MM.1S (cell line): Measurements from ENCODE around the gene ZNF580.

Source experiments
- DNase-seq: peaks from one replicate; pipeline ENCODE4 v3.0.0-alpha.2; 2015
- H2AFZ ChIP-seq: fragments of 300-600 bp; sonication (generic); 2 replicates; pipeline ENCODE4 v1.6.0; 2016; ENCODE audit warnings: antibody characterized with exemption, low read length
- H3F3A ChIP-seq: fragments of 300-600 bp; sonication (generic); 2 replicates; pipeline ENCODE4 v1.6.1; 2016; ENCODE audit warnings: mild to moderate bottlenecking, antibody characterized with exemption, low read length, moderate library complexity, mixed read lengths; ENCODE audit not compliant: insufficient read depth
- H3K27ac ChIP-seq: fragments of 300-600 bp; sonication (generic); 2 replicates; pipeline ENCODE4 v1.5.1; 2016; ENCODE audit warnings: mild to moderate bottlenecking, low read length
- H3K27me3 ChIP-seq: fragments of 300-600 bp; sonication (generic); replicated peaks from 2 replicates; pipeline ENCODE4 v1.6.0; 2016; ENCODE audit warnings: low read length; ENCODE audit not compliant: insufficient read depth
- H3K36me3 ChIP-seq: fragments of 300-600 bp; sonication (generic); replicated peaks from 2 replicates; pipeline ENCODE4 v1.6.1; 2016; ENCODE audit warnings: mild to moderate bottlenecking, low read length, mixed read lengths; ENCODE audit not compliant: insufficient read depth
- H3K4me1 ChIP-seq: fragments of 300-600 bp; sonication (generic); 2 replicates; pipeline ENCODE4 v1.6.1; 2016; ENCODE audit warnings: low read length, mixed read lengths
- H3K4me2 ChIP-seq: fragments of 300-600 bp; sonication (generic); 2 replicates; pipeline ENCODE4 v1.6.0; 2016; ENCODE audit warnings: low read depth, low read length
- H3K4me3 ChIP-seq: fragments of 300-600 bp; sonication (generic); 2 replicates; pipeline ENCODE4 v1.5.1; 2016; ENCODE audit warnings: low read length, mixed read lengths
- H3K79me2 ChIP-seq: fragments of 300-600 bp; sonication (generic); 2 replicates; pipeline ENCODE4 v1.6.1; 2016; ENCODE audit warnings: mixed run types, low read length, mixed read lengths
- H3K9ac ChIP-seq: fragments of 300-600 bp; sonication (generic); 2 replicates; pipeline ENCODE4 v1.6.1; 2016; ENCODE audit warnings: low read length, mixed read lengths
- H3K9me2 ChIP-seq: fragments of 300-600 bp; sonication (generic); replicated peaks from 2 replicates; pipeline ENCODE4 v1.6.1; 2016; ENCODE audit warnings: mild to moderate bottlenecking, low read length, mixed read lengths; ENCODE audit not compliant: insufficient read depth
- H3K9me3 ChIP-seq: fragments of 300-600 bp; sonication (generic); replicated peaks from 2 replicates; pipeline ENCODE4 v1.6.1; 2016; ENCODE audit warnings: mild to moderate bottlenecking, low read length, mixed read lengths; ENCODE audit not compliant: insufficient read depth
- H4K20me1 ChIP-seq: fragments of 300-600 bp; sonication (generic); 2 replicates; pipeline ENCODE4 v1.6.1; 2016; ENCODE audit warnings: mild to moderate bottlenecking, low read length, moderate library complexity, mixed read lengths; ENCODE audit not compliant: insufficient read depth
- EZH2 ChIP-seq: fragments of 300-600 bp; sonication (generic); optimal IDR thresholded peaks from 2 replicates; pipeline ENCODE3; 2017; ENCODE audit warnings: low read depth, mild to moderate bottlenecking, antibody characterized with exemption, low read length, mixed read lengths
- EZH2phosphoT487 ChIP-seq: fragments of 300-600 bp; sonication (generic); IDR thresholded peaks from 2 replicates; pipeline ENCODE4 v1.6.1; 2018; ENCODE audit warnings: antibody characterized with exemption, low read length
- TF ChIP-seq, protein P1 (sequence below): fragments of 300-600 bp; sonication (generic); IDR thresholded peaks from 2 replicates; pipeline ENCODE4 v1.5.1; 2016; ENCODE audit warnings: antibody characterized with exemption, low read length, mixed read lengths

Gene ZNF580

DNA sequence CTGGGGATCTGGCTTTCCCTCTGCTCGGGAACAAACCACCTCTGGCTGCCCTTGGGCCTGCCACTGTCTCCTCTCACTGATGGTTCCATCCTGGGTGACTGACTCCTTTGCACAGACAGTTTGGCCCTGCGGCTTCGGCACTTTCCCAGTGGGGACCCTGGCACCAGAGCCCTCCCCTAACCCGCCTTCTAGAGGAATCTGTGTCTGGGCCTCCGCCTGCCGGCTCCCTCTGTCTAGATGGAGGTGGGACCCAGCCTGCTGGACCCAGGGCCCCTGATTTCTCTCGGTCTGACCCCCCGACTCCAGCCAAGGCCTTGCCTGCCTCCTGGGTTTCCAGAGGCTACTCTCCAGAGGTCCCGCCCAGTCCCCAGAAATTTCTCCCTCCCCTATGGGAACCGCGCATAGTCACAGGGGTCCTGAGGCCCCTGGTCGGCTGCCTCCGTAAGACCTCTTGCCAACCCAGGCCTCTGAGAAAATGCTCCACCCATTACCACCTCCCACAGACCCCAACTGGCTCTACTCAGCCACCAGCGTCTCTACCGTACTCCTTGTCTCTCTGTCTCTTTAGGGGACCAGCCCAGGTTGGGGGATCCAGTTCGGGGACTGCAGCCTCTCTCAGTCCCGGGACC, 9.9 kb downstream of the ZNF580 start:
- peaks cover 10% of the 10 kb centered on the region for H3F3A ChIP-seq
- peaks cover 9% of the 10 kb centered on the region for H3K79me2 ChIP-seq
- H3K9ac ChIP-seq = no peak overlapping the region

DNA sequence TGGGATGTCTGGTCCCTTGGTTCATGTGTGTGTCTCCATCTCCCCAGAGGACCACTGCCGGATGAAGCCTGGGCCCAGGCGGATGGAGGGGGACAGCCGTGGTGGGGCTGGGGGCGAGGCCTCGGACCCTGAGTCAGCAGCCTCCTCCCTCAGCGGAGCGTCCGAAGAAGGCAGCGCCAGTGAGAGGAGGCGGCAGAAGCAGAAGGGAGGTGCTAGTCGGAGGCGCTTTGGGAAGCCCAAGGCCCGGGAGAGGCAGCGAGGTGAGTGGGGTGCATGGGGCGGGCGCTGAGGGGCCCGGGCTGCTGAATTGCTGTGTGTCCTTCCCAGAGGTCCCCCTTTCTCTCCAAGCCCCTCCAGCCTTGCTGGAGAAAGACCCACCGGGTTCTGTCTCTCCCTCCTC, 10.4 kb downstream of the ZNF580 start:
- H4K20me1 ChIP-seq = peaks cover 6% of the 10 kb centered on the region; the same call in 1 of the 2 replicates
- no peak overlapping the region for H3K27ac ChIP-seq
- DNase-seq = no peak
- H3K79me2 ChIP-seq = peaks cover 13% of the 10 kb centered on the region
- H3K4me3 ChIP-seq = no peak overlapping the region
- H2AFZ ChIP-seq = no peak overlapping the region
- no peaks in the 10 kb centered on the region for H3K9me2 ChIP-seq
- peaks cover 10% of the 10 kb centered on the region for H3F3A ChIP-seq
- TF ChIP-seq EZH2 (no peak), EZH2phosphoT487 (no peak)
- TF ChIP-seq, protein P1, sequence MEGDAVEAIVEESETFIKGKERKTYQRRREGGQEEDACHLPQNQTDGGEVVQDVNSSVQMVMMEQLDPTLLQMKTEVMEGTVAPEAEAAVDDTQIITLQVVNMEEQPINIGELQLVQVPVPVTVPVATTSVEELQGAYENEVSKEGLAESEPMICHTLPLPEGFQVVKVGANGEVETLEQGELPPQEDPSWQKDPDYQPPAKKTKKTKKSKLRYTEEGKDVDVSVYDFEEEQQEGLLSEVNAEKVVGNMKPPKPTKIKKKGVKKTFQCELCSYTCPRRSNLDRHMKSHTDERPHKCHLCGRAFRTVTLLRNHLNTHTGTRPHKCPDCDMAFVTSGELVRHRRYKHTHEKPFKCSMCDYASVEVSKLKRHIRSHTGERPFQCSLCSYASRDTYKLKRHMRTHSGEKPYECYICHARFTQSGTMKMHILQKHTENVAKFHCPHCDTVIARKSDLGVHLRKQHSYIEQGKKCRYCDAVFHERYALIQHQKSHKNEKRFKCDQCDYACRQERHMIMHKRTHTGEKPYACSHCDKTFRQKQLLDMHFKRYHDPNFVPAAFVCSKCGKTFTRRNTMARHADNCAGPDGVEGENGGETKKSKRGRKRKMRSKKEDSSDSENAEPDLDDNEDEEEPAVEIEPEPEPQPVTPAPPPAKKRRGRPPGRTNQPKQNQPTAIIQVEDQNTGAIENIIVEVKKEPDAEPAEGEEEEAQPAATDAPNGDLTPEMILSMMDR = no peak
- no peak overlapping the region for H3K9ac ChIP-seq
- H3K27me3 ChIP-seq = no peaks in the 10 kb centered on the region
- no peak overlapping the region for H3K4me2 ChIP-seq
- H3K36me3 ChIP-seq = no peaks in the 10 kb centered on the region
- no peaks in the 10 kb centered on the region for H3K9me3 ChIP-seq
- 0 out of 2 replicates have a peak, but pooled peaks cover 3% of the 10 kb centered on the region for H3K4me1 ChIP-seq

More for the DNA sequence above, 9.9 kb downstream of the ZNF580 start:
- Histone ChIP-seq H3K9me2 (no peaks in the 10 kb centered on the region), H4K20me1 (peaks cover under 1% of the 10 kb centered on the region; the same call in 1 of the 2 replicates), H3K4me1 (no peaks in the 10 kb centered on the region), H3K27me3 (no peaks in the 10 kb centered on the region), H3K9me3 (no peaks in the 10 kb centered on the region), H3K4me2 (no peak overlapping the region), H3K36me3 (no peaks in the 10 kb centered on the region), H3K4me3 (no peak overlapping the region), H2AFZ (no peak overlapping the region), H3K27ac (no peak overlapping the region)
- DNase-seq = no peak
- TF ChIP-seq EZH2phosphoT487 = no peak
- no peak for TF ChIP-seq EZH2
- TF ChIP-seq, protein P1 = no peak

DNA sequence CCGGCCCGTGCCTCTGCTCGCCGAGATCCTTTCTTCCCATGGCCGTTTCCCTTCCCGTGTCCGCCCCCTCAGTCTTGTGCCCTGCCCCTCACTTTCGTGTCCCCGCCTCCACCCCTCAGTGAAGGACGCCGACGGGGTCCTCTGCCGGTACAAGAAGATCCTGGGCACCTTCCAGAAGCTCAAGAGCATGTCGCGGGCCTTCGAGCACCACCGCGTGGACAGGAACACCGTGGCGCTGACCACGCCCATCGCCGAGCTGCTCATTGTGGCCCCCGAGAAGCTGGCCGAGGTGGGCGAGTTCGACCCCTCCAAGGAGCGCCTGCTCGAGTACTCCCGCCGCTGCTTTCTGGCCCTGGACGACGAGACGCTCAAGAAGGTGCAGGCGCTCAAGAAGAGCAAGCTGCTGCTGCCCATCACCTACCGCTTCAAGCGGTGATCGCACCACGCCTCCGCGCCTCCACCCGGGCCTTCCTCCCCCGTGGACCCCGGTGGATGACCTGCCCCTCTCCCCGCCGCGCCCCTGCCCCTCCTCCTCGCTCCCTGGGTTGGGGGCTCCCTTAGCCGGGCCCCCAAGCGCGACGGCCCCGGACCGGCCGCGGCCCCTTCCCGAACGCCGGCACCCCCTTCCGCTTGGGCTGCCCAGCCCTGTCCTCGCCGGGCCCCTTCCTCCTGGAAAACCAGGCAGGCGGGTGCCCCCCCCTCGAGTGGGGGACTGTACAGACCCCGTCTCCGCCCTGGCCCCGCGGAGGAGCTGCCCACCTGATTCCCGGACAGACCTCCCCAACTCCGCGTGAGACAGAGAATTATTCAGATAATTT, 11.7 kb downstream of the ZNF580 start:
- peaks cover 26% of the 10 kb centered on the region for H3K79me2 ChIP-seq
- H3K36me3 ChIP-seq = no peaks in the 10 kb centered on the region
- H3K9me2 ChIP-seq = no peaks in the 10 kb centered on the region
- no peak overlapping the region for H3K4me3 ChIP-seq
- H3K27ac ChIP-seq = no peak overlapping the region
- peaks cover 19% of the 10 kb centered on the region for H4K20me1 ChIP-seq
- no peak for DNase-seq
- H3K4me1 ChIP-seq = peaks cover 16% of the 10 kb centered on the region; the same call in 1 of the 2 replicates
- H3K4me2 ChIP-seq = no peak overlapping the region
- H3K27me3 ChIP-seq = no peaks in the 10 kb centered on the region
- no peak for TF ChIP-seq EZH2
- TF ChIP-seq, protein P1 = no peak
- no peak for TF ChIP-seq EZH2phosphoT487
- no peak overlapping the region for H3K9ac ChIP-seq
- no peak overlapping the region for H2AFZ ChIP-seq
- peaks cover 5% of the 10 kb centered on the region; the same call in 1 of the 2 replicates for H3F3A ChIP-seq
- H3K9me3 ChIP-seq = no peaks in the 10 kb centered on the region
